HG02763 (cell line): ENCODE data around the gene AOAH.
"Not testable (repeated sequence)": the region's sequence is repeated elsewhere in the genome, so short reads cannot be mapped to it uniquely, and the experiment has no call there.

Experiments used
- ATAC-seq: cut with Tn5 transposase; IDR thresholded peaks from one replicate; pipeline ENCODE4 v1.9.1; 2021; ENCODE audit warnings: mild to moderate bottlenecking, moderate library complexity; ENCODE audit not compliant: unreplicated experiment

AOAH gene

DNA sequence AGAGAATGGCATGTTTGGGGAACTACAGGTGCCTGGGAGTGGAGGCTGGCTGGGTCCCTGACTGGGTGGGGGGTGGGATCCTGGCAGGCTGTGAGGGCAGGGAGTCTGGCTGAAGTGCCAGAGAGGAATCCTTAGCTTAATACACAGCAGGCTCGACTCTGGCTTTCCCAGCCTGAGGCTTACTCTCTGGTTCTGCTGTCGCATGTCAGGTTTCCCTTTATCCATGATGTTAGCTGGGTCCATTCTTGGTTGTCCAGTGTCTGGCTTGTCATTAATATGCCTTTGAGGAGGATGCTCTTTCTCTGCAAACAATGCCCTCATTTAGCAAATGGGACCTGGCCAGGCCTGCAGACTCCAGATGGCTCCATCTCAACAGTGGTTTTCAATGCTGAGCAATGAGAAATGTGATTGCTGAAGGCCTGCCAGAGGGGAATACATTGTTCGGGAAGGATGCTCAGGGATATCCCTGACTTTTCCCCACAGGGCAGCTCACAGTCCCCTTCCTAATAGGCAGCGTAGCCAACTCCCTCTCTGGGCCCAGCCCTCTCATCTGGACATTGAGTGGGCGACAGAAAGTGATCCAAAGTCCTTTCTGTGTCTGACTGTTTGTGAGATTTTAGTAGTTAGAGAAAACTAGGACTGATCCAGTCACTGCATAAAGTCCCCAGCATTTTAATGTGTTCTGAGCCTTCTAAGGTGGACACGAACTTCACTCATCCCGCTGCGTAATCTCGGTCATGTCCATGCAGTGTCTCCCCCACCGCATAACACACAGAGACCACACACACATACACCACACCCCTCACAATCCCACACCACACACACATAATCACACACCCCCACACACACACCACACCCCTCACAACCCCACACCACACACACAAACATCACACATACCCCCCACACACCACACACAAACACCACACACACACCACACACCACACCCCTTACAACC lies 209.7 kb downstream of the AOAH start:
- no peak for ATAC-seq

- ATAC-seq = no peak
Observed at GRCh38 chr7:36513393-36513792, 210.9 kb downstream of the AOAH start.

GRCh38 chr7:36512616-36513015 lies 211.7 kb downstream of the AOAH start:
- ATAC-seq = no peak

DNA sequence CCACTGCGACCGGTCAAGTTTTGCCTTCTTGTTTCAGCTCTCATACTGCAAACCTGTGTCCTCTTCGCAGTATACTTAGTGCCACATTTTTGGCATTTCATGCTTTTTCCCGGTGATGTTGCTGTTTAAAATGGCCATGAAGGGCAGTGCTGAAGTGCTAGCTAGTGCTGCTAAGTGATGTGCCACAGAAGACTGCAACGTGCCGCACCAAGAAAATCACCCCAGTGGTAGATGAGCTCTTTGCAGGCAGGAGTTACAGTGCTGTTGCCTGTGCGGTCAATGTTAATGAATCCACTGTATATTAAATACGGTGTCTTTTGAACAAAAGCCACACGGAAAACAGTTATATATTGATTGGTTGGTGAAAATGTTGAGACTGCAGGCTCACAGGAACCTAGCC lies 214.3 kb downstream of the AOAH start:
- ATAC-seq = no peak

DNA sequence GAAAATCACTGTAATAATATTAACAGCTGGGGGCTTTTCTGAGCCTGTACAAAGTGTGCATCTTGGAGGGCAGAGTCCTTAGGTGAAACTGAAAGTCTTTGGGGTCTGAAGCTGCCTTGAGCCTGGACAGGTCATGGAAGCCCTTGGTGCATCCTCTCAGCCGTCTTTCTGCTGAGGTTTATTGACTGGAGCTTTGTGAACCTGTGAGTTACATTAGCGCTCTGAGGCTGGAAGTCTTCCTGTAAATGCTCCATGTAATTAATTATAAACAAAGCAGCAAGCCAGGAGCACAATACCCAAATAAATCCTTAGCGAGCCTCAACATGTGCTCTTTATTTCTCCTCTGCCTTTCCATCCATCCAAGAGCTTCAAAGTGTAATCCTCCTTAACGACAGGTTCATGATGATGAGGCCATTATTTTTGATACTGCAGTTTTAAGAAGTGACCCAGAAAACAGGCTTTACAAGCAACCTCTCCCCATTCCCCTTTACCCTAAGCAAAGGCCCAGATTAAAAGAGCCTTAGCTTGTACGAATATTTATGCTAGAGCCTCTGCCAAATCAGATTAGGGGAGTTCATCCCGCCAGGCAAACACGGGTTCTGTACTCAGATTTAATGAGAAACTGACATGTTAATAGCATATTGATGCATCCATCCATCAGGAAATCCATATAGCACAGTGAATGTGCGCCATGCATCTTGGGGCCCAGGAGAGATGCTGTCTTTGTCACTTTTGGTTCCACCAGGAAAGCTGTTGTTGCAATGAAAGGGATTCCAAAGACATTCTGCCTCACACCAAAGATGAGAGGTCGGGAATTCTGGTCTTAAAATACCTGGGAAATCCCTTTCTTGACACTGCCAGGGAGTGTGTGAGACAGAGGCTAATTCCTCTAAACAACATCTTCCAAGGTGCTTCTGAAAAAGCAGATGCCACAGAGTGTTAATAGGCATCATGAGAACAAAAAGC lies 216.5 kb downstream of the AOAH start:
- ATAC-seq = no peak

GRCh38 chr7:36506820-36507219 lies 217.5 kb downstream of the AOAH start:
- ATAC-seq = no peak

DNA sequence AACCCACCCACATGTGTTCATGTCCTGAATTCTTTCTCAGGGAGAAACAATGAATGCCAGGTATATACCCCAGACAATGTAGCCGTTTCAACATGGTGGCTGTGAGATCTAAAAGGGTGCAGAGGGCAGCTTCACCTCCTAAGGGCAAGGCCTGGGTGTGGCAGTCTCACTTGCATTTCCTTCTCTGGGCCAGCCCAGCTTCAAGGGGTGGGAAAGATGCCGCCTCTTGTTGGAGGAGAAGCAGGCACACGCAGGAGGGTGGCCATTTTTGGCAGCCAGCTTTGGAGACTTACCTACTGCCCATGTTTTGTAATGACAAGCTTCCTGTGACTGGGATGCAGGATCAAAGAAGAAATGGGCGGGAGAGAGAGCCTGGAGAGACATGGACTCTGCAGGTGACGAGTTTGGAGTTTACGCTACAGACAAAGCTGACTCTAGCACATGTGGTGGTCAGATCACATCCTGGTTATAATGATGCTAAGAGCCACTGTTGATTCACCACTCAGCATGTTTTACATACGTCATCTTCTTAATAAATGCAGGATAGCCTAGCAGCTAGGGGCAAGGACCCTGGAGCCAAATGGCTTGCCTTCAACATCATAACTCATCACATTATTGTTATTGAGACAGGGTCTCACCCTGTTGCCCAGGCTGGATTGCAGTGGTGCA lies 218.0 kb downstream of the AOAH start:
- ATAC-seq = no peak

- ATAC-seq = not testable (repeated sequence)
Observed at GRCh38 chr7:36504617-36505016, 219.7 kb downstream of the AOAH start.

DNA sequence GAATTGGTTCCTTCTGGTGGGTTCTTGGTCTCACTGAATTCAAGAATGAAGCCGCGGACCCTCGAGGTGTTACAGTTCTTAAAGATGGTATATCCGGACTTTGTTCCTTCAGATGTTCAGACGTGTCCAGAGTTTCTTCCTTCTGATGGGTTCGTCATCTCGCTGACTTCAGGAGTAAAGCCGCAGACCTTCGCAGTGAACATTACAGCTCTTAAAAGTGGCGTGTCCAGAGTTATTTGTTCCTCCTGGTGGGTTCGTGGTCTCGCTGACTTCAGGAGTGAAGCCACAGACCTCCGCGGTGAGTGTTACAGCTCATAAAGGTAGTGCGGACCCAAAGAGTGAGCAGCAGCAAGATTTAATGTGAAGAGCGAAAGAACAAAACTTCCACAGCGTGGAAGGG lies 220.1 kb downstream of the AOAH start:
- ATAC-seq = not testable (repeated sequence)

DNA sequence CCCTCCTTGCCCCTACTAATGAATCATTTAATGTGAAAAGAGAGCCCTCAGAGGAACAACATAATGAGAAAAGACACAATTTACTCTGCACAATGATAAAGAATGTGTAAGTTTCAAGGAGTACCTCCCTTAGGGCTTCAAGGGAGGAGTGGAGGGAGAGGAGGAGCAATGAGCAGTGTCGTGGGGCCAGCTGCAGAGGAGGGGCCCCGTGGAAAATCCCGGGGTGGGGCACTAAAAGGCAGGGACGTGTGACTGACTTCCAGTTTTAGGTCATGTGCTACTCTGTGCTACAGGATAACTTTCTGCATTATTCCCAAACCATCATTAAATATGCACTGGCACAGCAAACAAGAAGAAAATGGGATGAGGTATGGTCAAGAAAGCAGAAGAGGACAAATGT lies 226.5 kb downstream of the AOAH start:
- ATAC-seq = no peak

DNA sequence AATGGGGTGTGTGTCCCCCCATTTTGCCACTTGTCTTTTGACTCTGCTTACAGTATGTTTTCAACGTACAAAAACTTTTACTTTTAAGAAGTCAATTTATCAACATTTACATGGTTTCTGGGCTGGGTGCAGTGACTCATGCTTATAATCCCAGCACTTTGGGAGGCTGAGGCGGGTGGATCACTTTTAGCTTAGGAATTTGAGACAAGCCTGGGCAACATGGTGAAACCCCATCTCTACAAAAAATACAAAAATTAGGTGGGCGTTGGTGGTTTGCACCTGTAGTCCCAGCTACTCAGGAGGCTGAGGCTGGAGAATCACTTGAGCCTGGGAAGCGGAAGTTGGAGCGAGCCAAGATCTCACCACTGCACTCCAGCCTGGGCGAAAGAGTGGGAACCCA lies 227.1 kb downstream of the AOAH start:
- not testable (repeated sequence) for ATAC-seq

- ATAC-seq = no peak
Observed at GRCh38 chr7:36496576-36496975, 227.7 kb downstream of the AOAH start.

GRCh38 chr7:36491317-36491716 lies 233.0 kb downstream of the AOAH start:
- ATAC-seq = no peak

DNA sequence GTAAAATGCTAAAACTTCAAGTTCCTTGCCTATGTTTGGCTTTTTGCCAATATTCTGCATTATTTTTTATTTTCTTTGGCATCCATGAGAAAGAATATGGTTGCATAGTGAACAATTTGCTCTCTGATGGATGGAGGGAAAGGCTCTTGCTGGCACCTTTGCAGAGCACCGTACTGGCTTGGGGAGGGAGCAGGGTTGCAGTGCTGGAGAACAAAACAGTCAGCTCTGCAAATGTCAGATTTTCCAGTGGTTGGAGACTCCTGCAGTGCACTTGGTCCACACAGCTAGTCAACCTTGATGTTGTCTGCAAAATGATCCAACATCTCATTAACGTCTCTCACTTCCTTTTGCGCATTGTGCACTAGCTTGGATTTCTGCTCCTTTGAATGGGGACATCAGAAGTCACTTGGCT lies 233.9 kb downstream of the AOAH start:
- no peak for ATAC-seq

DNA sequence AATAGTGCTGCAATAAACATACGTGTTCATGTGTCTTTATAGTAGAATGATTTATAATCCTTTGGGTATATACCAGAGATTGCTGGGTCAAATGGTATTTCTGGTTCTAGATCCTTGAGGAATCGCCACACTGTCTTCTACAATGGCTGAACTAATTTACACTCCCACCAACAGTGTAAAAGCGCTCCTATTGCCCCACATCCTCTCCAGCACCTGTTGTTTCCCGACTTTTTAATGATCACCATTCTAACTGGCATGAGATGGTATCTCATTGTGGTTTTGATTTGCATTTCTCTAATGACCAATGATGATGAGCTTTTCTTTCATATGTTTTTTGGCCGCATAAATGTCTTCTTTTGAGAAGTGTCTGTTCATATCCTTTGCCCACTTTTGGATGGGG lies 235.6 kb downstream of the AOAH start:
- ATAC-seq = not testable (repeated sequence)

DNA sequence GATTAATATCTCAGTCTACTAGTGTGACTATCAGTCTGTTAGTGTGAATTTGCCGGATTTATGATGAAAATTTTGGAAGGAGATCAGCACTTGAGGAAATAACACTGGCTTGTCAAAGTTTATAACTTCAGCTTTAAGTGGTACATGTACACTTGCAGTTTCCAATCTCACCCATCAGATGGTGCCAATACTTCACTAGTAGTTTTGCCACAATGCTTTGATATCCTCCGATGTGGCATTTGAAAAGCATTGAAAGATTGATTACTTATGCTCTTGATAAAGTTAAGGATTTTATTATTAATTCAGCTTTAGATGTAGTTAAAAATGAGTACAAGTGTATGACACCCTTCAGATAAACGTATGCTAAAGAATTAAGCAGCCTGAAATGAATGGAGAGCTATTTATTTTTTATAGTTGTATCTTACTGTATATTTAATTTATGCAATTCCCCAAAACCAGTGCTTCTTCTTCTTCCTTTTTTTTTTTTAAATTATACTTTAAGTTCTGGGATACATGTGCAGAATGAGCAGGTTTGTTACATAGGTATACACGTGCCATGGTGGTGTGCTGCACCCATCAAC lies 236.4 kb downstream of the AOAH start:
- ATAC-seq = no peak

- ATAC-seq = no peak
Observed at GRCh38 chr7:36486336-36486735, 238.0 kb downstream of the AOAH start.

DNA sequence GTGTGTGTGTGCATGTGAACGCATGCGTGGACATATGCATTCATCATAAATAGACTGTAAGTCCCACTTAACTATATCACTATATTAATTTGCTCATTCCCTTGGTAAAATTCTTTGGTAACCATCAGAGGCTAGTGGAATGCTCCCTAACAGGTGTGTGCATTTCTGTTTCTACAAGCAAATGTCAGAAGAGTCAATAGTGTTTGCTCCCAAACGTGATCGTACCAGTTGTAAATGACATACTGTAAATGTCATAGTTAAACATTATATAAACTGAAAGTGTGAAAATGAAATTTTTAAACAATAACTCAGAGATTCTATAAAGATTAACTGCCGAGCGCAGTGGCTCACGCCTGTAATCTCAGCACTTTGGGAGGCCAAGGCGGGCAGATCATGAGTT lies 240.0 kb downstream of the AOAH start:
- no peak for ATAC-seq

DNA sequence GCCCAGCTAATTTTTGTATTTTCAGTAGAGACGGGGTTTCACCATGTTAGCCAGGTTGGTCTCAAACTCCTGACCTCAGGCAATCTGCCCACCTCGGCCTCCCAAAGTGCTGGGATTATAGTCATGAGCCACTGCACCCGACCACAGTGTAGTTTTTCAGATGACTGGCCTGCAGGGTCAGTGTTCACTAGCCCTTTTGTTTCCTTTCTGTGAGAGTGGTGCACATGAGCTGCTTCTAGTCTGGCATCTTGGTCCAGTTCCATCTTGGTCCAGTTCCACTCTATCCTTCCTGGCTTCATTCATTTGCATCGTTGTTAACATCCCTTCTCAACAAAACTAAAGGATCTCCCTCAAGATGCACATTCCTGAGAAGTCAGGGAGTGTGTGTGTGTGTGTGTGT lies 240.4 kb downstream of the AOAH start:
- not testable (repeated sequence) for ATAC-seq

DNA sequence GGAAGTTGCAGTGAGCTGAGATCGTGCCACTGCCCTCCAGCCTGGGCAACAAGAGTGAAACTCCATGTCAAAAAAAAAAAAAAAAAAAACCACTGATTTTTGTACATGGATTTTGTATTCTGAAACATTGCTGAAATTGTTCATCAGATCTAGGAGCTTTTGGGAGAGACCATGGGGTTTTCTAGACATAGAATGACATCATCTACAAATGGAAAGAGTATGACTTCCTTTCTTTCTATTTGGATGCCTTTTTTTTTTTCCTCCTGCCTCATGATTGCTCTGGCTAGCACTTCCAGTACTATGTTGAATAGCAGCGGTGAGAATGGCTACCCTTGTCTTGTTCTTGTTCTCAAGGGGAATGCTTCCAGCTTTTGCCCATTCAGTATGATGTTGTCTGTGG lies 245.5 kb downstream of the AOAH start:
- no peak for ATAC-seq

DNA sequence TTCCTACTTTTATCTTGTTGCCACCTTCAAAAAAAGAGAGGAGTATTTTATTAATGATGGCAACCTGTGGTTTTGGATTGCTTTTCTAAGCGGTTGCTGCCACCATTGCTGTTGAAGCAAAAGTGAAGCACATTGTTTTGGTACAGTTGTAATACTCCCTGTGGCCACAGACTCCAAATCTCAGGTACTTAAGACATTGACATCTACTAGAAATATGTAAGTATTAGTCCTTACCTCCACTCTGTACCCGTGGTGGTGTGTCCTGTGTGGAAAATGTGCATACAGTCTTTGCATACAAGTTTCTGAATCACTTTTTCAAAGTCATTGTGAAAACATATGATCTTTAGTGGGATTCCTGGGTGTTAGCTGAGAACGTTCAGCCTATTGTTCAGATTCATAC lies 248.9 kb downstream of the AOAH start:
- no peak for ATAC-seq
